ENCODE results near the gene RNF5. TPM values are rescaled to one million over a fixed set of nuclear protein-coding genes. Genes with fewer than 3 reads are reported as not detected.

RNF5 gene
- total RNA-seq, 1 donor from 2014 or later, result 57.9 TPM

DNA sequence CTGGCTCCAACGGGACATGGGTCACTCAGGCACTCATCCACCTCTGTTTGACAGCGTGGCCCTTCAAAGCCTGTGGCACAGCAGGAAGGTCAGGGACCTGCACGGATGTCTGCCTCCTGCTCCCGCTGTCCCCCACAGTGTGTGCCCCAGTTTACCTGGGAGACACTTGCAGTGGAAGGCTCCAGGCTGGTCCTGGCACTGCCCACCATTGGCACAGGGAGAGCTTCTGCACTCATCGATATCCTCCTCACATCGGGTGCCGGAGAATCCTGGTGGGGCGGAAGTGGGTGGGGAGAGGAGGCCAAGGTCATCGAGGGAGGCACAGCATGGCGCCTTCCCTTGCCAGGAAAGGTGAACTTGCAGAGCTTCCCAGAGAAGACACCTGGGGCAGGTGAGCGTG, 38.8 kb downstream of the RNF5 start:
- no peak overlapping the region for H3K9ac ChIP-seq (ENCODE audit: low read depth in 1 of 3, low read length in 3 of 3)
- no peak overlapping the region for H3K4me3 ChIP-seq (ENCODE audit: low read length in 3 of 3)
- peaks cover 0 to 2% (median 0%) of the 10 kb centered on the region in 3 donors for H3K36me3 ChIP-seq (ENCODE audit: control insufficient read depth in 3 of 3, insufficient read depth in 3 of 3, low read length in 3 of 3)
- no peaks in the 10 kb centered on the region for H3K9me3 ChIP-seq (ENCODE audit: control insufficient read depth in 3 of 3, low read length in 3 of 3)
- no peak overlapping the region for H3K27ac ChIP-seq (ENCODE audit: low read depth, low read length)
- H3K27me3 ChIP-seq (ENCODE audit: control insufficient read depth in 3 of 3, insufficient read depth in 3 of 3, low read length in 3 of 3), result peaks cover 0 to 13% (median under 1%) of the 10 kb centered on the region in 3 donors
- H3K4me1 ChIP-seq (ENCODE audit: control insufficient read depth in 3 of 3, insufficient read depth in 3 of 3, low read length in 3 of 3), result peaks cover 0 to 2% (median 0%) of the 10 kb centered on the region in 3 donors

DNA sequence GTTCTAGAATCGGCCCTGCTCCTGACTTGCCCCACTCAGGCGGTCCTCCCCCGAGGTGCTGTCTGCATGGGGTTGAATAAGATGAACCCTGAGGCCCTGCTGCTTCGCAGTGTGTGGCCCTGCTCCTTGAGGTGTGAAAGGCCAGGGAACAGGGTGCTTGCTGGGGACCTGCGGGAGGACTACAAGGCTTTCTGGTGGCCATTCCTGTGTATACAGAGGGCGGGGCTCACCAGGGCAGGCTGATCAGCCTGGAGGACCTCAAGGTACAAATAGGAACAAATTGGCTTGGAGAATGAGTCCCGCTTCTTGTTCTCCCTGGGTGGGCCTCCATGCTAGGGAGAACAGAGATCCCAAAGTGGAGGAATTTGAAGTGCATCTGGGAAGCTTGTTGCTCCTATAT, 40.0 kb downstream of the RNF5 start:
- Histone ChIP-seq H3K27me3 (ENCODE audit: control insufficient read depth in 3 of 3, insufficient read depth in 3 of 3, low read length in 3 of 3) (peaks cover 0 to 13% (median 4%) of the 10 kb centered on the region in 3 donors), H3K4me1 (ENCODE audit: control insufficient read depth in 3 of 3, insufficient read depth in 3 of 3, low read length in 3 of 3) (peaks cover 0 to 7% (median 0%) of the 10 kb centered on the region in 3 donors), H3K27ac (ENCODE audit: low read depth, low read length) (no peak overlapping the region), H3K36me3 (ENCODE audit: control insufficient read depth in 3 of 3, insufficient read depth in 3 of 3, low read length in 3 of 3) (peaks cover 0 to 2% (median 0%) of the 10 kb centered on the region in 3 donors), H3K4me3 (ENCODE audit: low read length in 3 of 3) (no peak overlapping the region), H3K9ac (ENCODE audit: low read depth in 1 of 3, low read length in 3 of 3) (no peak overlapping the region), H3K9me3 (ENCODE audit: control insufficient read depth in 3 of 3, low read length in 3 of 3) (no peaks in the 10 kb centered on the region)

- H3K9me3 ChIP-seq (ENCODE audit: control insufficient read depth in 3 of 3, low read length in 3 of 3), result no peaks in the 10 kb centered on the region
- no peak overlapping the region for H3K9ac ChIP-seq (ENCODE audit: low read depth in 1 of 3, low read length in 3 of 3)
- H3K4me1 ChIP-seq (ENCODE audit: control insufficient read depth in 3 of 3, insufficient read depth in 3 of 3, low read length in 3 of 3), result peaks cover 0 to 7% (median 0%) of the 10 kb centered on the region in 3 donors
- H3K36me3 ChIP-seq (ENCODE audit: control insufficient read depth in 3 of 3, insufficient read depth in 3 of 3, low read length in 3 of 3), result peaks cover 0 to 2% (median 0%) of the 10 kb centered on the region in 3 donors
- no peak overlapping the region for H3K27ac ChIP-seq (ENCODE audit: low read depth, low read length)
- no peak overlapping the region for H3K4me3 ChIP-seq (ENCODE audit: low read length in 3 of 3)
- peaks cover 0 to 13% (median 4%) of the 10 kb centered on the region in 3 donors for H3K27me3 ChIP-seq (ENCODE audit: control insufficient read depth in 3 of 3, insufficient read depth in 3 of 3, low read length in 3 of 3)
Observed at GRCh38 chr6:32220021-32220420, 41.8 kb downstream of the RNF5 start.

- H3K9me3 ChIP-seq (ENCODE audit: control insufficient read depth in 3 of 3, low read length in 3 of 3), result no peaks in the 10 kb centered on the region
- no peak overlapping the region for H3K9ac ChIP-seq (ENCODE audit: low read depth in 1 of 3, low read length in 3 of 3)
- H3K36me3 ChIP-seq (ENCODE audit: control insufficient read depth in 3 of 3, insufficient read depth in 3 of 3, low read length in 3 of 3), result no peaks in the 10 kb centered on the region
- peak overlapping the region in 2 of 3 donors; percentile 38 to 41 for H3K4me3 ChIP-seq (ENCODE audit: low read length in 3 of 3)
- H3K27me3 ChIP-seq (ENCODE audit: control insufficient read depth in 3 of 3, insufficient read depth in 3 of 3, low read length in 3 of 3), result peaks cover 0 to 13% (median 4%) of the 10 kb centered on the region in 3 donors
- H3K4me1 ChIP-seq (ENCODE audit: control insufficient read depth in 3 of 3, insufficient read depth in 3 of 3, low read length in 3 of 3), result peaks cover 0 to 7% (median 0%) of the 10 kb centered on the region in 3 donors
- peak overlapping the region; percentile 30 for H3K27ac ChIP-seq (ENCODE audit: low read depth, low read length)
Observed at GRCh38 chr6:32222333-32223230, 44.4 kb downstream of the RNF5 start.

- peaks cover 0 to 7% (median 0%) of the 10 kb centered on the region in 3 donors for H3K4me1 ChIP-seq (ENCODE audit: control insufficient read depth in 3 of 3, insufficient read depth in 3 of 3, low read length in 3 of 3)
- no peaks in the 10 kb centered on the region for H3K36me3 ChIP-seq (ENCODE audit: control insufficient read depth in 3 of 3, insufficient read depth in 3 of 3, low read length in 3 of 3)
- H3K27me3 ChIP-seq (ENCODE audit: control insufficient read depth in 3 of 3, insufficient read depth in 3 of 3, low read length in 3 of 3), result peaks cover 0 to 13% (median 4%) of the 10 kb centered on the region in 3 donors
- H3K9ac ChIP-seq (ENCODE audit: low read depth in 1 of 3, low read length in 3 of 3), result peak within 1 kb of the TSS in 1 of 3 donors; percentile 33
- H3K4me3 ChIP-seq (ENCODE audit: low read length in 3 of 3), result peak within 1 kb of the TSS; percentile 27 to 49 (median 38)
- H3K27ac ChIP-seq (ENCODE audit: low read depth, low read length), result peak within 1 kb of the TSS; percentile 62
- no peaks in the 10 kb centered on the region for H3K9me3 ChIP-seq (ENCODE audit: control insufficient read depth in 3 of 3, low read length in 3 of 3)
Observed at GRCh38 chr6:32223258-32224235, 45.3 kb downstream of the RNF5 start, which contains the start of gene NOTCH4. NOTCH4 (minus strand) TSS chr6:32224067; CDS start chr6:32223928, 139 bp downstream.

GRCh38 chr6:32224696-32225095, 46.5 kb downstream of the RNF5 start:
- Histone ChIP-seq H3K9me3 (ENCODE audit: control insufficient read depth in 3 of 3, low read length in 3 of 3) (no peaks in the 10 kb centered on the region), H3K27me3 (ENCODE audit: control insufficient read depth in 3 of 3, insufficient read depth in 3 of 3, low read length in 3 of 3) (peaks cover 0 to 7% (median 4%) of the 10 kb centered on the region in 3 donors), H3K27ac (ENCODE audit: low read depth, low read length) (no peak overlapping the region), H3K36me3 (ENCODE audit: control insufficient read depth in 3 of 3, insufficient read depth in 3 of 3, low read length in 3 of 3) (no peaks in the 10 kb centered on the region), H3K9ac (ENCODE audit: low read depth in 1 of 3, low read length in 3 of 3) (no peak overlapping the region), H3K4me1 (ENCODE audit: control insufficient read depth in 3 of 3, insufficient read depth in 3 of 3, low read length in 3 of 3) (peaks cover 0 to 7% (median 0%) of the 10 kb centered on the region in 3 donors), H3K4me3 (ENCODE audit: low read length in 3 of 3) (no peak overlapping the region)

- Histone ChIP-seq H3K27ac (ENCODE audit: low read depth, low read length) (no peak overlapping the region), H3K27me3 (ENCODE audit: control insufficient read depth in 3 of 3, insufficient read depth in 3 of 3, low read length in 3 of 3) (peaks cover 0 to 4% (median 0%) of the 10 kb centered on the region in 3 donors), H3K4me3 (ENCODE audit: low read length in 3 of 3) (no peak overlapping the region), H3K36me3 (ENCODE audit: control insufficient read depth in 3 of 3, insufficient read depth in 3 of 3, low read length in 3 of 3) (no peaks in the 10 kb centered on the region), H3K4me1 (ENCODE audit: control insufficient read depth in 3 of 3, insufficient read depth in 3 of 3, low read length in 3 of 3) (peaks cover 0 to 7% (median 0%) of the 10 kb centered on the region in 3 donors), H3K9me3 (ENCODE audit: control insufficient read depth in 3 of 3, low read length in 3 of 3) (no peaks in the 10 kb centered on the region), H3K9ac (ENCODE audit: low read depth in 1 of 3, low read length in 3 of 3) (no peak overlapping the region)
Observed at GRCh38 chr6:32226434-32226833, 48.2 kb downstream of the RNF5 start.

Small RNA genes lying within 50 kb of the gene (small RNA-seq; reads per million reads assigned to genes)
- gene AL662884.1 (not detected), gene MIR6833 (not detected)

Other genes starting within 250 kb of the RNF5 start
- 3.7 TPM for gene CFB, start 232.3 kb upstream of the RNF5 start, total RNA-seq
- 61.6 TPM for gene NELFE, start 219.4 kb upstream of the RNF5 start, total RNA-seq
- gene SKIC2, start 219.2 kb upstream of the RNF5 start, total RNA-seq, result 25.1 TPM
- 4.7 TPM for gene DXO, start 206.3 kb upstream of the RNF5 start, total RNA-seq
- 14.1 TPM for gene C4A, start 196.3 kb upstream of the RNF5 start, total RNA-seq
- 18.3 TPM for gene C4B, start 163.6 kb upstream of the RNF5 start, total RNA-seq
- gene CYP21A2, start 140.0 kb upstream of the RNF5 start, total RNA-seq, result not detected
- 130 TPM for gene TNXB, start 69.1 kb upstream of the RNF5 start, total RNA-seq
- 14.1 TPM for gene ATF6B, start 50.2 kb upstream of the RNF5 start, total RNA-seq
- gene FKBPL, start 48.1 kb upstream of the RNF5 start, total RNA-seq, result 5.7 TPM
- not detected for gene PRRT1, start 26.5 kb upstream of the RNF5 start, total RNA-seq
- gene PPT2, start 24.3 kb upstream of the RNF5 start, total RNA-seq, result 31.3 TPM
- 14.6 TPM for gene EGFL8, start 13.8 kb upstream of the RNF5 start, total RNA-seq
- gene AGPAT1, start 2.3 kb upstream of the RNF5 start, total RNA-seq, result 8.4 TPM
- 0.52 TPM for gene AGER, start 5.8 kb downstream of the RNF5 start, total RNA-seq
- 50.1 TPM for gene PBX2, start 11.8 kb downstream of the RNF5 start, total RNA-seq
- gene GPSM3, start 14.2 kb downstream of the RNF5 start, total RNA-seq, result 1.6 TPM
- gene NOTCH4, start 45.7 kb downstream of the RNF5 start, total RNA-seq, result 9.9 TPM
- gene TSBP1, start 193.5 kb downstream of the RNF5 start, total RNA-seq, result not detected
- gene BTNL2, start 228.8 kb downstream of the RNF5 start, total RNA-seq, result not detected

Measured in skeletal muscle tissue (tissue), 5 donors.